ENCODE measurements around the gene CYP2W1.
"Not testable (repeated sequence)": the region's sequence is repeated elsewhere in the genome, so short reads cannot be mapped to it uniquely, and the experiment has no call there.

The CYP2W1 gene

DNA sequence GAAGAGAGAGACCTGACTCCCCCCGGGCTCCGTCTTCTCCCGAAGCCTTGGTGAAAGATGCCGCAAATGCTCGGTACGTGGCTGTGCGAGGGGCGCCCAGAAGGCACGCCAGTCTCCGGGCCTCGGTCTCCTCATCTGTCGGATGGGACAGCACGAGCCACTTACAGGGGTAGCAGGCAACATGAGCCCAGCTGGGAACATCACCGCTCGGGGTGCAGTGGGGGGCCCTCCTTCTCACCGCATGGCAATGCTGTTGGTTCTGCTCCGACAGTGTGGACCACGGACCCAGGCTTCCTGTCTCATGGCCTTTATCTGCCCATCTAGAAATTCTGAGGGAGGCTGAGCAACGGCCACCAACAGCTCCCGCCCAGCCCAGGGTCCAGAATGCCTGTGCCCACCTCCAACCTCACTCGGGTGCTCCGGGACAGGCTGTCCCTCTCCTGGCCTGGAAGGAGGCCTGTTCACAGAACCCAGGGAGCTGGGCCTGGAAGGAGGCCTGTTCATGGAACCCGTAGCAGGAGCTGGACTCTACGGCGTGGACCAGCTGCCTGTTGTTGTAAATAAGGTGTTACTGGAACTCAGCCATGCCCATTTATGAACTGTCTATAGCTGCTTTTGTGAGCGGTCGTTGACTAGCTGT, 44.3 kb upstream of the CYP2W1 start:
- TF ChIP-seq, protein P1, sequence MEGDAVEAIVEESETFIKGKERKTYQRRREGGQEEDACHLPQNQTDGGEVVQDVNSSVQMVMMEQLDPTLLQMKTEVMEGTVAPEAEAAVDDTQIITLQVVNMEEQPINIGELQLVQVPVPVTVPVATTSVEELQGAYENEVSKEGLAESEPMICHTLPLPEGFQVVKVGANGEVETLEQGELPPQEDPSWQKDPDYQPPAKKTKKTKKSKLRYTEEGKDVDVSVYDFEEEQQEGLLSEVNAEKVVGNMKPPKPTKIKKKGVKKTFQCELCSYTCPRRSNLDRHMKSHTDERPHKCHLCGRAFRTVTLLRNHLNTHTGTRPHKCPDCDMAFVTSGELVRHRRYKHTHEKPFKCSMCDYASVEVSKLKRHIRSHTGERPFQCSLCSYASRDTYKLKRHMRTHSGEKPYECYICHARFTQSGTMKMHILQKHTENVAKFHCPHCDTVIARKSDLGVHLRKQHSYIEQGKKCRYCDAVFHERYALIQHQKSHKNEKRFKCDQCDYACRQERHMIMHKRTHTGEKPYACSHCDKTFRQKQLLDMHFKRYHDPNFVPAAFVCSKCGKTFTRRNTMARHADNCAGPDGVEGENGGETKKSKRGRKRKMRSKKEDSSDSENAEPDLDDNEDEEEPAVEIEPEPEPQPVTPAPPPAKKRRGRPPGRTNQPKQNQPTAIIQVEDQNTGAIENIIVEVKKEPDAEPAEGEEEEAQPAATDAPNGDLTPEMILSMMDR (IDR thresholded peaks at IDR 0.05; ENCODE audit: low read length, missing control alignments), result no peak
- no peak overlapping the region for H3K4me3 ChIP-seq (replicated peaks; ENCODE audit: low read depth, low read length)
- DNase-seq (ENCODE audit: low read depth), result no peak

DNA sequence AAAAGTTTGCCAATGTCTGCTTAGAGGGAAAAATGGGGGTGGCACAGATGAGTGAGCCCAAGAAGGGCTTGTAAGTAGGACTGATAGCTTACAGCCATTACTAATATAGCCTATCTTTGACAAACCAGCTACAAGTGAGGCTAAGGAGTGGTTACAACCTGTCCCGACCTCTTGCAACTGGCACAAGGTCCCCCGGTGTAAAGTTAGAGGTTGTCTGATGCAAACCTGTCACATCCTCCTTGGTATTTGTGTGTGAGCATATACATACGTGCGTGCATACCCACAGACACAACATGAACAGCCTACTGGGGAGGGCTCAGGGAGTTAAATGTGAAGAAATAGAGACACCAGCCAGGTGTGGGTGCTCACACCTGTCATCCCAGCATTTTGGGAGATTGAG, 43.1 kb upstream of the CYP2W1 start:
- no peak overlapping the region for H3K4me3 ChIP-seq (replicated peaks; ENCODE audit: low read depth, low read length)
- no peak for DNase-seq (ENCODE audit: low read depth)
- TF ChIP-seq, protein P1 (IDR thresholded peaks at IDR 0.05; ENCODE audit: low read length, missing control alignments), result no peak

DNA sequence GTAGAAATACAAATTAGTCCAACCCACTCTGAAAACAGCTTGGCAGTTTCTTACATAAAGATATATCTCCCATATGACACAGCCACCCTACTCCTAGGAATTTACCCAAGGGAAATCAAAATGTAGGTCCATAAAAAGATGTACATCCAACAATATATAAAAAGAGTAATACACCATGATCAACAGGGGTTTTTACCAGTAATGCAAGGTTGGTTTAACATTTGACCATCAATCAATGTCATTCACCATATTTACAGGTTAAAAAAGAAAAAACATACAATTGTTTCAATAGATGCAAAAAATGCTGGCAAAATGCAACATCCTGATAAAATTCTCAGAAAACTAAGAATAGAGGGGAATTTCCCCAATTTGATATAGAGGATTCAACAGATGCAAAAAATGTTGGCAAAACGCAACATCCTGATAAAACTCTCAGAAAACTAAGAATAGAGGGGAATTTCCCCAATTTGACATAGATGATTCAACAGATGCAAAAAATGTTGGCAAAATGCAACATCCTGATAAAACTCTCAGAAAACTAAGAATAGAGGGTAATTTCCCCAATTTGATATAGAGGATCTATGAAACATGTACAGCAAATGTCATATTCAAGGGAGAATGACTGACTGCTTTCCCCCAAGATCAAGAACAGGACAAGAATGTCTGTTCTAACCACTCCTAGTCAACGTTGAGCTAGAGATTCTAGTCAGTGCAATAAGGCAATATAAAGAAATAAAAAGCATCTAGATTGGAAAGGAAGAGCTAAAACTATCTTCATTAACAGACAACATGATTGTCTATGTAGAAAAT, 42.2 kb upstream of the CYP2W1 start:
- TF ChIP-seq, protein P1 (IDR thresholded peaks at IDR 0.05; ENCODE audit: low read length, missing control alignments), result no peak
- no peak overlapping the region for H3K4me3 ChIP-seq (replicated peaks; ENCODE audit: low read depth, low read length)
- DNase-seq (ENCODE audit: low read depth), result peak; percentile 42

DNA sequence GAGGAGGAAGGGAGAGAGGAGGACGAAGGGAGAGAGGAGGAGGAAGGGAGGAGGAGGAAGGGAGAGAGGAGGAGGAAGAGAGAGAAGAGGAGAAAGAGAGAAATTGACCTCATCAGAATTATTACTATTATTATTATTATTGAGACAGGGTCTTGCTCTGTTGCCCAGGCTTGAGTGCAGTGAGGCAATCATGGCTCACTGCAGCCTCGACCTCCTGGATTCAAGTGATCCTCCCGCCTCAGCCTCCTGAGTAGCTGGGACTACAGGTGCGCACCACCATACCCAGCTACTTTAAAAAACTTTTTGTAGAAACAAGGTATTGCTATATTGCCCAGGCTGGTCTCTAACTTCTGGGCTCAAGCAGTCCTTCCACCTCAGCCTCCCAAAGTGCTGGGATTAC, 39.2 kb upstream of the CYP2W1 start:
- not testable (repeated sequence) for DNase-seq (ENCODE audit: low read depth); H3K4me3 ChIP-seq (replicated peaks; ENCODE audit: low read depth, low read length)

DNA sequence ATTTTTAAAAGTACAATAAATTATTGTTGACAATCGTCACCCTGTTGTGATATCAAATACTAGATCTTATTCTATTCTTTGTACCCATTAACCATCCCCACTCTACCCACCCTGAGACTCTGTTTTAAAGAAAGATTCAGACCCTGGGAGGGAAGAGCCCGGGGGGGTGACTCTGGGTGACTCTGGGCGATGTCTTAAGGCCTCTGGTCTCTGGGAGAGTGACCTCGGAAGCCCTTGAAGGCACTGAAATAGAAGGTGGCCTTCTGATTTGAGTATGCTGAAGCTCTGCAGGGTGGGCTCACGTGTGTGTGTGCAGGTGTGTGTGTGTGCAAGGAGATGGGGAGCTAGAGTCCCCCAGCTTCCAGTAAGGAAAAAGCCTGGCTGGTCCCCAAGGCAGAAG, 38.2 kb upstream of the CYP2W1 start:
- H3K4me3 ChIP-seq (replicated peaks; ENCODE audit: low read depth, low read length), result no peak overlapping the region
- TF ChIP-seq, protein P1 (IDR thresholded peaks at IDR 0.05; ENCODE audit: low read length, missing control alignments), result no peak
- DNase-seq (ENCODE audit: low read depth), result no peak

DNA sequence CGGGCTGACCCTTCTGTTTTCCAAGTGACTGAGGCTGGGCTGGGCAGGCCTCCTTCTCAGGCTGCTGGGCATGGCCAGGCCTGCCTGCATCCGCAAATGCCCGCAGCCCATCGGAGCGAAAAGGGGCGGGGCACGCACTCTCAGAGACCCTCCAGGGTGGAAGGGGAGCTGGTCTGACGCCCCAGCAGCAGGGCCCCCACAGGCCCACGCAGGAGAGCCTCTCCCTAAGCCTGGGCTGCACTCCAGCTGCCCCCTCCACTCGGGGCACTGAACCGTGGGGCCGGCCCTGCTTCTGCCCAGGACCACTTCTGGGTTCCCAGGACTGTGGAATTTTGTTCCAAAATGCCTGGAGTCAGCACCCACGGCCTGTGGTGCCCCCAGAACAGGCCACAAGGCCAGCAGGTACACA, 37.8 kb upstream of the CYP2W1 start:
- H3K4me3 ChIP-seq (replicated peaks; ENCODE audit: low read depth, low read length), result no peak overlapping the region
- TF ChIP-seq, protein P1 (IDR thresholded peaks at IDR 0.05; ENCODE audit: low read length, missing control alignments), result no peak
- DNase-seq (ENCODE audit: low read depth), result no peak

DNA sequence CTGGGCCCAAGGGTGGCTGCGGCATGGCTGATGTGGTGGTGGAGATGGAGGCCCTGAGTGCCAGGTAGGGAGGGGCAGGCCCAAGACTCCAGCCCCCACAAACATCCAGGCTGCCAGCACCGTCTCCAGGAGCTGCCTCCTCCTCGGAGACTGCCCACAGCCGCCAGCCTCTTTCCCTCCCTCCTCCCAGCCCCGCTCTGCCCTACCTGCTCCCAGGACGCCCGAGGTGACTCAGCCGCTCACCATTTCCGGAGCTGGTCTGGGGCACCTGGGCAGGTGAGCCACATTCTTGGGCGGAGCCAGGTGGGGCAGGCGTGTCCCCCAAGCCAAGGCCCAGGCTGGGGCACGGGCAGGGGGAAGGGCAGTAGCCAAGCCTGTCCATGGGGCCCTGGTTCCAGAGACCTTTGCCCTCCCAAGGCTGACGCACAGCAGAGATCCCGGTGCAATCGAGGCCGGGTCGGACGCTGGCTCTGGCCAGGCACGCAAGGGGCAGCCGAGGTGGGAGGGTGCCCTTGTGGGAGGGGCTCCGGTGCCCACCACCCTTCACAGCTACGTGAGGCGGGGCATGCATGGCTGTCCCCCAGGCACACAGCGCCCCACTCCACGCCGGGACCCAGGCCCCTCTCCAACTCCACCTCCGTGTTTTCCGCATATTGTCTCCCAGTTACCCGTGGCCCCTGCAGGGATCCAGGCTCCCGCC, 37.3 kb upstream of the CYP2W1 start:
- H3K4me3 ChIP-seq (replicated peaks; ENCODE audit: low read depth, low read length), result no peak overlapping the region
- TF ChIP-seq, protein P1 (IDR thresholded peaks at IDR 0.05; ENCODE audit: low read length, missing control alignments), result no peak
- no peak for DNase-seq (ENCODE audit: low read depth)

Measured in fibroblast of pulmonary artery (primary cell).